Measurements from ENCODE around the gene LRRC8E. TPM values are rescaled to one million over a fixed set of nuclear protein-coding genes. Genes with fewer than 3 reads are reported as not detected.
"Not testable (repeated sequence)": the region's sequence is repeated elsewhere in the genome, so short reads cannot be mapped to it uniquely, and the experiment has no call there.

The LRRC8E gene
- total and polyA plus RNA-seq, 9 donors: 0.13 to 0.82 (median 0.30) TPM; not detected in 1

DNA sequence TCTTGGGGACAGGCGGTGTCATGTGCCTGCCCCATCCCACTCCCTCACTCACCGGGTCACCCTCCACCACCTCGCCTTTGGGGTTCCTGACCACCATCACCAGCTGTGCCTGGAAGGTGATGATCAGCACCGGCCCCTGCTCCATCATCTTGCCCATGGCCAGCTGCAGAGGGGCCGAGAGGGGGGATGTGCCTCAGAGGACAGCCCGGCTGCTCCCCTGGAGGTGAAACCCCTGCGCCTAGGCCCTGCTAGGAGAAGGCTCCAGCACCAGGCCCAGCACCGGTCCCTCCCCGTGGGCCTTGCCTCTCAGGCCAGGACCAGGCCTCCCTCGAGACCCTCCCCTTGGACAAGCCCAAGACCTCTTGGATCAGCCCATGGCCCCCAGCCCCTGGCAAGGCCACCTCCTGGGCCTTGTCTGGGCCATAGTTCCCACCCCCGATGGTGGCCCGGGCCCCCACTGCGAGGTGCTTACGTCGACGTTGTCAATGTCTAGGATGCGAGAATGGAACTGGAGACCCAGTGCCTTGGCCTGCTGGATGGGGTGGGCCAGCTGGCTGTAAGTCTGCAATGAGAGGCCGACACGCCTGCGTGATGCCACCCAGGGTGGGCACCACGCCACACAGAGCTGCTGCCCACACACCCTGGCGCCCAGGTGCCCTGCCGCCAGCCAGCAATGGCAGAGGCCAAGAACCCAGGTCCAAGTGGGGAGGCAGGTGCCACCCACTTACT is 39.5 kb downstream of the LRRC8E start:
- Histone ChIP-seq H3K36me3 (ENCODE audit: control insufficient read depth, insufficient read depth, low read length) (peaks cover 41% of the 10 kb centered on the region), H3K4me1 (ENCODE audit: control insufficient read depth, insufficient read depth, low read length) (peaks cover 17% of the 10 kb centered on the region), H3K27me3 (ENCODE audit: control insufficient read depth, insufficient read depth, low read length) (peaks cover 2% of the 10 kb centered on the region), H3K27ac (ENCODE audit: low read length) (no peak overlapping the region), H3K4me3 (ENCODE audit: low read length) (no peak overlapping the region), H3K9me3 (replicated peaks; ENCODE audit: control insufficient read depth, low read depth, low read length) (no peaks in the 10 kb centered on the region)
- DNase-seq: no peak
- 91% methylated on average over 20 of the region's 23 CpGs for whole genome bisulfite sequencing (ENCODE audit: insufficient coverage)

GRCh38 chr19:7928334-7928706 is 40.0 kb downstream of the LRRC8E start:
- DNase-seq: peak; percentile 25
- Histone ChIP-seq H3K4me1 (ENCODE audit: control insufficient read depth, insufficient read depth, low read length) (peaks cover 17% of the 10 kb centered on the region), H3K27me3 (ENCODE audit: control insufficient read depth, insufficient read depth, low read length) (peaks cover 2% of the 10 kb centered on the region), H3K4me3 (ENCODE audit: low read length) (no peak overlapping the region), H3K9me3 (replicated peaks; ENCODE audit: control insufficient read depth, low read depth, low read length) (no peaks in the 10 kb centered on the region), H3K36me3 (ENCODE audit: control insufficient read depth, insufficient read depth, low read length) (peaks cover 42% of the 10 kb centered on the region), H3K27ac (ENCODE audit: low read length) (peak overlapping the region; percentile 15)
- 69% methylated on average over 4 of the region's 9 CpGs for WGBS (ENCODE audit: insufficient coverage)

DNA sequence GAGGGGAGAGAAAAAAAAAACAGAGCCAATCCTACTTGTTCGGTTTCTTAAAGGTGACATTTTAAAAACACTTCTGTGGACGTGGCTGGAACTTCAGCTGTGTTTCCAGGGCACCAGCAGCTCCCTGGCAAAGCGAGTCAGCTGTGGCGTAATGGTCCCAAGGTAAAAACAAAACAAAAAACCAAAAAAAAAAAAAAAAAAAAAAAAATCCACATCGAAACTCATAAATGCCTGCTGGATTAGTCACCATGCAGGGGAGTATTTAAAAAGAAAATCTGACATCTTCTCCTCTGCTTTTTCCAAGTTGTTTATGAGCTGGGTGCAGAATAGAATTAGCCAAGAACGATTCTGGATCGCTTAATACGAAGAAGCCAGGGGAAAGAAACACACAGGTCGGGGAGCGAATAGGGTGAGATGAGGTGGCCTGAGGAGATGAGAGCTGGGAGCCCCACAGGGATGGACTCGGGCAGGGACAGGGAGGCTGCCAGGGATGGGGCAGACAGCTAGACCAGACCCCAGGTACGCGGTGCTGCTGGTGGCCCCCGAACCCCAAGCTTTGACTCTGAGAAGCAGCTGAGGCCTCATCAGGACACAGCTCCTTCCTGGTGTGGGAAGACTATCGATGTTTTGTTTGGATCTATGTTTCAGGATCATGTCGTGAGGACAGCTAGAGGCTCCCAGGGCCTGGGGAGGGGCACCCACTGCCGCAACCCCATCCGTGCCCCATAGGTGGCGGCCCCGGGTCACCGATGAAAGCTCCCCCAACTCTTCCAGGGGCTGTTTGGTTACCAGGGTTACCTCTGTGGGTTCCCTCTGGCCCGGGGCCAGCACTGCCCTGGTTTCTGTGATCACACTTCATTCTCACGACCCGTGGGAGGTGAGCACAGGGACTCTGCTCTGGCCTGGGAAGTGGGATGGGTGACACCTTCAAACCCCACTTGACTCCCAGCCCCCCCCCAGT is 40.7 kb downstream of the LRRC8E start:
- peaks cover 49% of the 10 kb centered on the region for H3K36me3 ChIP-seq (ENCODE audit: control insufficient read depth, insufficient read depth, low read length)
- H3K4me3 ChIP-seq (ENCODE audit: low read length): no peak overlapping the region
- peak; percentile 46 for DNase-seq
- H3K4me1 ChIP-seq (ENCODE audit: control insufficient read depth, insufficient read depth, low read length): peaks cover 17% of the 10 kb centered on the region
- H3K9me3 ChIP-seq (replicated peaks; ENCODE audit: control insufficient read depth, low read depth, low read length): no peaks in the 10 kb centered on the region
- 65% methylated on average over 12 of the region's 24 CpGs for WGBS (ENCODE audit: insufficient coverage)
- peaks cover 2% of the 10 kb centered on the region for H3K27me3 ChIP-seq (ENCODE audit: control insufficient read depth, insufficient read depth, low read length)
- peak overlapping the region; percentile 15 for H3K27ac ChIP-seq (ENCODE audit: low read length)

- WGBS (ENCODE audit: insufficient coverage): 93% methylated on average over 8 of the region's 11 CpGs
- not testable (repeated sequence) for H3K27ac ChIP-seq (ENCODE audit: low read length); H3K9me3 ChIP-seq (replicated peaks; ENCODE audit: control insufficient read depth, low read depth, low read length); H3K4me3 ChIP-seq (ENCODE audit: low read length); H3K27me3 ChIP-seq (ENCODE audit: control insufficient read depth, insufficient read depth, low read length)
- H3K4me1 ChIP-seq (ENCODE audit: control insufficient read depth, insufficient read depth, low read length): peaks cover 15% of the 10 kb centered on the region
- peak; percentile 4 for DNase-seq
- peaks cover 59% of the 10 kb centered on the region for H3K36me3 ChIP-seq (ENCODE audit: control insufficient read depth, insufficient read depth, low read length)
Observed at GRCh38 chr19:7930030-7930429, 41.7 kb downstream of the LRRC8E start.

- DNase-seq: peak; percentile 2
- Histone ChIP-seq H3K4me1 (ENCODE audit: control insufficient read depth, insufficient read depth, low read length) (peaks cover 15% of the 10 kb centered on the region), H3K9me3 (replicated peaks; ENCODE audit: control insufficient read depth, low read depth, low read length) (no peaks in the 10 kb centered on the region), H3K36me3 (ENCODE audit: control insufficient read depth, insufficient read depth, low read length) (peaks cover 66% of the 10 kb centered on the region), H3K27ac (ENCODE audit: low read length) (no peak overlapping the region), H3K4me3 (ENCODE audit: low read length) (no peak overlapping the region), H3K27me3 (ENCODE audit: control insufficient read depth, insufficient read depth, low read length) (peaks cover 2% of the 10 kb centered on the region)
- WGBS (ENCODE audit: insufficient coverage): 95% methylated on average over 4 of the region's 7 CpGs
Observed at GRCh38 chr19:7930765-7931164, 42.5 kb downstream of the LRRC8E start.

DNA sequence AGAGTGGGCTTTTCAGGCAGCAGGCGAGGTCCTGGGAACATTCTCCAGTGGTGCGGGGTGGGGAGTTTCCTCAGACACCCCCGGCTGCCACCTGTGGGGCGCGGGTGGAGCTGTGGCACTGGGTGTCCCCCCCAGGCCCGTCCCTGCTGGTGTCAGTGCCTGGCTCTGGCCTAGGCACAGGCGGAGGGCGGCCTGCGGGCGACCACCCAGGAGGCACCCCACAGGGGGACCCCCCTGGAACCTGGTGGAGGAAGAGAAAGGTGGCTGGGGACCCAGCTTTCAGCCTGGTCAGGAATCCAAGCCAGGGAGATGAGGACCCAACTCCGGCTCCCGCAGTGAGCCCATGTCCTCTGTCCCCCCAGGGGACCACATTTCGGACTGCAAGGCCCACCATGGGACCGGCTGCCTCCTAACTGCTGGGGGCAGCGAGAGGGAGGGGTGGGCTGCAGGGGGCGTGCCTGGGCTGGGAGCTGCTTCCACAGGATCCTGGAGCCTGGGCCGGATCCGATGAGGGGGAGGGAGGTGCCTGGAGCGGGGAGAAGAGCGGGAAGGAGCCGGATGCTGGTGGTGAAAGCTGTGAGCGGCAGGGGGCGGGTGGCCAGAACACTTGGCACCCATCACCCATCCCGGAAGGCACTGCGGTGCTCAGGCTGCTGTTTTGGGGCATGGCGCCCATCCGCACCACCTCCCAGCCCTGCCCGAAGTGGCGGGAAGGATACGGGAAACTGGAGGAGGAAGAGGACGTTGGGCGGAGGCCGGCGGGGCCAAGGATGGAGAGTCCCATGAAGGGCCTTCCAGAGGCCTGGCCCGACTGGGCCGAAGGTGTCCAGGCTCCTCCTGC is 43.1 kb downstream of the LRRC8E start:
- peak; percentile 5 for DNase-seq
- Histone ChIP-seq H3K27ac (ENCODE audit: low read length) (no peak overlapping the region), H3K36me3 (ENCODE audit: control insufficient read depth, insufficient read depth, low read length) (peaks cover 68% of the 10 kb centered on the region), H3K9me3 (replicated peaks; ENCODE audit: control insufficient read depth, low read depth, low read length) (no peaks in the 10 kb centered on the region), H3K4me3 (ENCODE audit: low read length) (no peak overlapping the region), H3K4me1 (ENCODE audit: control insufficient read depth, insufficient read depth, low read length) (peaks cover 12% of the 10 kb centered on the region), H3K27me3 (ENCODE audit: control insufficient read depth, insufficient read depth, low read length) (no peaks in the 10 kb centered on the region)
- WGBS (ENCODE audit: insufficient coverage): 84% methylated on average over 22 of the region's 36 CpGs

DNA sequence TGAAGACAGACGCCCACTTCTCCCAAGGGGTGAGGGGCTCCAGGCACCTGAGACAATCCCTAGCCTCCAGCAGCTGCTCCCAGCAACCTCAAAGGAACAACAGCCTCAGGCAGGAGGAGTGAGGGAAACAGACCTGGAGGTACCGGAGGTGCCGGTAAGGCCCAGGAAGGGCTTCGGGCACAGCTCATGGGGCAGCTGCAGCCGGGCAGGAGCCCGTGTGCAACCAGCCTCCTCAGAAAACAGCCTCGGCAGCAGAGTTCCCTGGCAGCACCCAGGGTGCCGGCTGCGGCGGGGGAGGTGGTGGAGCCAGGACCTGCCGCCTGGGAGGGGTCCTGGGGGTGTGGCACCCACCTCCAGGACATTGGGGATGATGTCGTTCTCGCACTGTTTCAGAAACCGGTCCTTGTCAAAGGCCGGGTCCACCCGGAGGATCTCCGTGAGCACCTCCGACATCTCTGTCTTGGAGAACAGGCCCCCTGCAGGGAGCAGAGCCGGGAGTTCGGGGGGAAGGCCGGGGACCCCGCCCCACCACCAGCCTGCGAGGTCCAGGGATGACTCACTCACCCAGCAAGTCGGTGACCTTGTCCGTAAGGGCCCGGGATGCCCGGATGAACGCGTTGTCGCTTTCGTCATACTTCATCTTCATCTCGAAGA is 44.1 kb downstream of the LRRC8E start:
- Histone ChIP-seq H3K9me3 (replicated peaks; ENCODE audit: control insufficient read depth, low read depth, low read length) (no peaks in the 10 kb centered on the region), H3K27ac (ENCODE audit: low read length) (no peak overlapping the region), H3K27me3 (ENCODE audit: control insufficient read depth, insufficient read depth, low read length) (no peaks in the 10 kb centered on the region), H3K4me3 (ENCODE audit: low read length) (no peak overlapping the region), H3K36me3 (ENCODE audit: control insufficient read depth, insufficient read depth, low read length) (peaks cover 68% of the 10 kb centered on the region), H3K4me1 (ENCODE audit: control insufficient read depth, insufficient read depth, low read length) (peaks cover 2% of the 10 kb centered on the region)
- WGBS (ENCODE audit: insufficient coverage): 92% methylated on average over 19 of the region's 32 CpGs
- DNase-seq: peak; percentile 1

DNA sequence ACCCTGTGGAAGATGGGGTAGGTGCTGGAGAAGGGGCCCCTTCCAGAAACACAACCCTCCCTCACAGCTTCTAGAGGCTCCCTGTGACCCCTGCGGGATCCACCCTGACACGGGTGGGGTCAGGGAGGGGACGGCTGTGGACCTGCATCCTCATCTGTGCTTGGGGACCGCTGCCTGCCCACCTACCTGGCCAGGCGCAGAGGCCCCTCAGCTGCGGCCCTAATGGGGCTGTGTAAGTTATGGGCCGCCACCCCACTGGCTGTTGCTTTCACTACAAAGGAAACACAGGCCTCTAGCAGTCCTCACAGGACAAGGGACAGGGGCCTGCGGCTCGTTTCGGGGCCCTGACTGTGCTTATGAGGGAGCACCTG is 44.6 kb downstream of the LRRC8E start:
- no peaks in the 10 kb centered on the region for H3K9me3 ChIP-seq (replicated peaks; ENCODE audit: control insufficient read depth, low read depth, low read length)
- H3K27me3 ChIP-seq (ENCODE audit: control insufficient read depth, insufficient read depth, low read length): no peaks in the 10 kb centered on the region
- H3K4me1 ChIP-seq (ENCODE audit: control insufficient read depth, insufficient read depth, low read length): peaks cover 2% of the 10 kb centered on the region
- DNase-seq: peak; percentile 0
- H3K4me3 ChIP-seq (ENCODE audit: low read length): no peak overlapping the region
- H3K27ac ChIP-seq (ENCODE audit: low read length): no peak overlapping the region
- 86% methylated on average over 8 of the region's 10 CpGs for WGBS (ENCODE audit: insufficient coverage)
- peaks cover 69% of the 10 kb centered on the region for H3K36me3 ChIP-seq (ENCODE audit: control insufficient read depth, insufficient read depth, low read length)

DNA sequence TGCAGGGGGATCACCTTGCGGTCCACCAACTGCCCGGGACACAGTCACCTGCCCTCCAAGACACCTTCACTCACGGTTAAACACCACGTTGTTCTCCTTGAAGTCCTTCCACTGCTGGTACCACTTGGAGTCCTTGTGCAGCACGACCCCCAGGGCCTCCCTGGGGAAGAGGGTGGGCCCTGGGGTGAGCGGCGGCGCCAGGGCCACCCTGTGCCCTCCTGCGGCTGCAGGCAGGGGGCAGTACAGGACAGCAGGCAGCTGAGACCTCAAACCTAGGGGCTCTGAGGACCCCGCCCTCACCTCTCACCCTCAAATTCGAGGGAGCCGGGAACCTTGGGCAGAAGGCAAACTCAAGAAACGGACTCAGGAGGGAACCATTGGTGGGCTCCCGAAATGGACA is 45.1 kb downstream of the LRRC8E start:
- DNase-seq: peak; percentile 0
- no peaks in the 10 kb centered on the region for H3K27me3 ChIP-seq (ENCODE audit: control insufficient read depth, insufficient read depth, low read length)
- 78% methylated on average over 11 of the region's 14 CpGs for WGBS (ENCODE audit: insufficient coverage)
- H3K27ac ChIP-seq (ENCODE audit: low read length): no peak overlapping the region
- H3K9me3 ChIP-seq (replicated peaks; ENCODE audit: control insufficient read depth, low read depth, low read length): no peaks in the 10 kb centered on the region
- no peak overlapping the region for H3K4me3 ChIP-seq (ENCODE audit: low read length)
- H3K36me3 ChIP-seq (ENCODE audit: control insufficient read depth, insufficient read depth, low read length): peaks cover 72% of the 10 kb centered on the region
- peaks cover 2% of the 10 kb centered on the region for H3K4me1 ChIP-seq (ENCODE audit: control insufficient read depth, insufficient read depth, low read length)
